Activated T-cell treated with anti-CD3 and anti-CD28 coated beads, Interleukin-2, amount 50 U/mL, for 1 hour (primary cell): ENCODE measurements around the gene SYT5.
"Not testable (repeated sequence)": the region's sequence is repeated elsewhere in the genome, so short reads cannot be mapped to it uniquely, and the experiment has no call there.

Source experiments
- DNase-seq: peaks from one replicate; pipeline ENCODE4 v3.0.0-alpha.2; 2020

Gene SYT5

GRCh38 chr19:55166530-55167268 lies 13.4 kb downstream of the SYT5 start, which contains the start of gene DNAAF3:
DNAAF3 (minus strand) TSS chr19:55166613; CDS start chr19:55166413, 200 bp downstream.
- DNase-seq: peak; percentile 71

DNA sequence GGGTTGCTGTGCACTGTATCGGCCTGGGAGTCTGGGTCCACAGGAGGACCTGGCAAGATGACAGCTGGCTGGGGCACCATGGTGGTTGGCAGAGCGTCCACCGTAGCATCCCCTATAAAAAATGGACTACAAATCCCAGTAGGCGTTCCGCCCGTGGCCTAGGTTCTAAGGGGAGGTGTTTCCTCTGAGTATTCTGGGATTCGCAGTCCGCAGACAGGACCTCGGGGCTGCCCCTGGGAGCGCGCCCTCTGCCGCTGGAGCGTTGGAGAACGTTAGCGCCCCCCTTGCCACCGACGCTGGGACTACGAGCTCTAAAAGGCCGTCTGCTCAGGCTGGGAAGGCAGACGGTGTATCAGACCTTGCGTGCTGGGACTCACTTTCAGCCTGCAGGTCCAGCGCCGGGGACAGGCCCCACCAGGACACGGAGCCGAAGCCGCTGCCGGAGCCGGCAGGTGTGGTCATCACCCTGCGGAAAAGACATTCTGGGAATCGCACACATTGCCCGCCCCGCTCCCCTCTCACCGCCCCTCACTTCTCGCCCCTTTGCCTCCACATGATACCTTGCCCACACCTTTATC lies 14.0 kb downstream of the SYT5 start:
- DNase-seq: peak; percentile 53

GRCh38 chr19:55161571-55162322 lies 18.3 kb downstream of the SYT5 start:
- no peak for DNase-seq

- DNase-seq: no peak
Observed at GRCh38 chr19:55160986-55161365, 19.1 kb downstream of the SYT5 start.

- peak; percentile 85 for DNase-seq
Observed at GRCh38 chr19:55160128-55160985, 19.7 kb downstream of the SYT5 start.

DNA sequence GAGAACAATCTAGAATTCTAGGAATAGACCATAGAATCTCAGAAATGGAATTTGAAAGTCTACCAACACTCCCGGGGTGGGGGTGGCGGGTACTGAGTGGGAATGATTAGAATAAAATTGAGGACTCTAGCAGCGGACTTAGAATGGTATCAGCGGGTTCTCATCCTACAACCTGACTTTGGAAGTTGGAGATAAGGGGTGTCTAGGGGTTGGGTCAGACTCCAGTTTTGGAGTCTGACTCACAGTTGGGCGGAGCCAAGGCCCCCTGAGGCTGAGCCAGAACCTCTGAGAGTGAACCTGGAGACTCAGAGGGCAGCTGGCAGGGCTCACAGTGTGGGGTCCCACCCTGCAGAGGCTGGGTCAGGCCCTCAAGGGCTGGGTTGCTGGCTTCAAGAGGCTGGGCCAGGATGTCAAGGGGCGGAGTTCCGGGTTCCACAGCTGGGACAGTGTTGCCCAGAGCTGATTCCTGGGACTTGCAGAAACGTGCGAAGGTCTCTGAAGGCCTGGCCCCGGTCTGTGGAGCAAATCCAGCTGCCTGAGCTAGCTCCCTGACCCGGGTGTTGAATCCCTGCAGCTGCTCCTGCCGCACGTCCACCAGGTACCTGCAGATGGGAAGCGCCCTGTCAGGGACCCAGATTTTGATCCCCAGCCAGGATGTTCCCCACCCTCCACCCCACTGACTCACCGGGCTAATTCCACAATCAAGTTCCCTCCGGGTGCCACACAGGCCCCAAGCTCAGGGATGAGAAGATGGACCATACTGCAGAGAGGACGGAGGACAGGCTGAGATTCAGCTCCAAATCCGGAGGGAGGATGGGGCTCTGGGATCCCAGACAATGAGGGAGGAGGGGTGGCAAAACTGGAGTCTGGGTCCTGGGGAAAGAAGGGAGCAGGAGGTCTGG lies 21.0 kb downstream of the SYT5 start:
- no peak for DNase-seq

- no peak for DNase-seq
Observed at GRCh38 chr19:55158423-55158822, 21.7 kb downstream of the SYT5 start.

DNA sequence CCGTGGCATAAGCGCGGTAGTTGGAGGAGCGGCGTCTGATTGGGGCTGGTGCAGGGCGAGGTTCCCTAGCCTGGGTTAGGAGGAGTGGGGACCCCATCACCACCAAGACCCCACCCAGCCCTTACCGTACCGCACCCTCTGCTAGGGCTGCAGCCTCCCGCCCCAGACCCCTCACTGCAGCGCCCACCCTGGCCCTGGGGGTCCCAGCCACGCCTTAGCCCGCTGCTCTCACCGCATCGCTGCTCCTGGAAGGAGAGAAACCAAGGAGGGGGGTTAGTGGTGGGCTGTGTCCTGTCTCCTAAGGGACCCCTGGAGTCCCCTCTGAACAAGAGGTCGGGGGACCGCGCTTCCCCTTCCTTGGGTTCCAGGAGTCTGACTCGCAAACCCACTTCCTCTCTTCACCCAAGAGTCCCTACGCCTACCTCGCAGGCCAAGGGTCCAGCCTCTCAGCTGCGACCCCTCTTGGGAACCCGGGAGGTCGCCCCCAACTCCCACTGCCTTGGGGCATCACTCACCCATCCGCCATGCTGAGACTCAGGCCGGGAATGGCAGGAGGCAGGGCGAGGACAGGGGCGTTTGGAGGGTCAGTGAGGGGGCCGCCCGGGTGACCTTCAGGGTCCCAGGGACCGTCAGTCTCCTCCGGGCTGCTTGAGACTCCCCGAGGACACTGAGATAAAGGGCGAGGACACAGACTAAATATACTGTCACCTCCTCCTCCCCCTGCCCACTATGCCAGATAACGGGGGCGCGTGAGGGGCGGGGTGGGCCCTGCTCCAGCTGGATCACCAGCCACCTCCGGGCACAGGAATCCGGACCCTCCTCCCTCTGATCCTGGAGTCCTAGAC lies 22.8 kb downstream of the SYT5 start, which contains the start of gene TNNI3:
TNNI3 (minus strand) TSS at position 669 of the 845 bp plus-strand sequence; CDS start at position 526, 143 bp downstream.
- no peak for DNase-seq

GRCh38 chr19:55156202-55157063 lies 23.7 kb downstream of the SYT5 start:
- DNase-seq: peak; percentile 49

- not testable (repeated sequence) for DNase-seq
Observed at GRCh38 chr19:55155784-55156183, 24.3 kb downstream of the SYT5 start.

DNA sequence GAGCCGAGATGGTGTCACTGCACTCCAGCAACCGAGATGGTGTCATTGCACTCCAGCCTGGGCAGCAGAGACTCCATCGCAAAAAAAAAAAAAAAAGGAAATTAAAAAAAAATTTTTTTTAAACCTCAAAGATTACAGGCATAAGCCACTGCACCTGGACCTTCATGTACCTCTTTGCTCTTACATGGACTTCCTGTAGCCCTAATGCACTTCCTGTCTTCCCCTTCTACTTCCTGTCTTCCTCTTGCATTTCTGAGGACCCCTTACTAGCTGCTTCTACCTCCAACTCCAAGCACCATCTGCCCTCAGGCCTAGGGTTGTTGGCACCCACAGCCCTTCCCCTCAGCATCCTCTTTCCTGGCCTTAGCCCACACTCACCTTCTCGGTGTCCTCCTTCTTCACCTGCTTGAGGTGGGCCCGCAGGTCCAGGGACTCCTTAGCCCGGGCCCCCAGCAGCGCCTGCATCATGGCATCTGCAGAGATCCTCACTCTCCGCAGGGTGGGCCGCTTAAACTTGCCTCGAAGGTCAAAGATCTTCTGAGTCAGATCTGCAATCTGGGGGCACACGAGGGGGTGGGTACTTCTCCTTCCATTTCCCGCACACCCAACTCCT lies 26.3 kb downstream of the SYT5 start:
- DNase-seq: no peak

GRCh38 chr19:55152017-55152416 lies 28.1 kb downstream of the SYT5 start:
- DNase-seq: no peak

- DNase-seq: no peak
Observed at GRCh38 chr19:55149078-55150003, 30.7 kb downstream of the SYT5 start, which contains the start of gene TNNT1. TNNT1 (minus strand) TSS chr19:55149206; CDS start chr19:55147157, 2,049 bp downstream.

GRCh38 chr19:55147545-55148251 lies 32.4 kb downstream of the SYT5 start:
- no peak for DNase-seq

- DNase-seq: no peak
Observed at GRCh38 chr19:55146705-55147273, 33.3 kb downstream of the SYT5 start.

- peak; percentile 37 for DNase-seq
Observed at GRCh38 chr19:55146078-55146704, 33.9 kb downstream of the SYT5 start.
